HL-60 (cell line): Measurements from ENCODE around the gene PRDX2.

Experiments
- GABPA ChIP-seq: IDR thresholded peaks from 2 replicates; pipeline ENCODE4 v1.6.1; 2012; ENCODE audit warnings: low read depth
- POLR2AphosphoS5 ChIP-seq: IDR thresholded peaks from 2 replicates; pipeline ENCODE4 v1.6.1; 2012; ENCODE audit warnings: low read depth
- REST ChIP-seq: IDR thresholded peaks from 2 replicates; pipeline ENCODE4 v1.6.1; 2012; ENCODE audit warnings: low read depth; ENCODE audit not compliant: insufficient replicate concordance
- TF ChIP-seq, protein P1 (sequence below): IDR thresholded peaks from one replicate; pipeline ENCODE4 v1.5.1; 2011; ENCODE audit warnings: low read length, control low read depth, inconsistent platforms; ENCODE audit not compliant: insufficient read depth

GRCh38 chr19:12797141-12797587 lies 4.4 kb downstream of the PRDX2 start:
- TF ChIP-seq, protein P1, sequence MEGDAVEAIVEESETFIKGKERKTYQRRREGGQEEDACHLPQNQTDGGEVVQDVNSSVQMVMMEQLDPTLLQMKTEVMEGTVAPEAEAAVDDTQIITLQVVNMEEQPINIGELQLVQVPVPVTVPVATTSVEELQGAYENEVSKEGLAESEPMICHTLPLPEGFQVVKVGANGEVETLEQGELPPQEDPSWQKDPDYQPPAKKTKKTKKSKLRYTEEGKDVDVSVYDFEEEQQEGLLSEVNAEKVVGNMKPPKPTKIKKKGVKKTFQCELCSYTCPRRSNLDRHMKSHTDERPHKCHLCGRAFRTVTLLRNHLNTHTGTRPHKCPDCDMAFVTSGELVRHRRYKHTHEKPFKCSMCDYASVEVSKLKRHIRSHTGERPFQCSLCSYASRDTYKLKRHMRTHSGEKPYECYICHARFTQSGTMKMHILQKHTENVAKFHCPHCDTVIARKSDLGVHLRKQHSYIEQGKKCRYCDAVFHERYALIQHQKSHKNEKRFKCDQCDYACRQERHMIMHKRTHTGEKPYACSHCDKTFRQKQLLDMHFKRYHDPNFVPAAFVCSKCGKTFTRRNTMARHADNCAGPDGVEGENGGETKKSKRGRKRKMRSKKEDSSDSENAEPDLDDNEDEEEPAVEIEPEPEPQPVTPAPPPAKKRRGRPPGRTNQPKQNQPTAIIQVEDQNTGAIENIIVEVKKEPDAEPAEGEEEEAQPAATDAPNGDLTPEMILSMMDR: no peak
- TF ChIP-seq REST (no peak), GABPA (no peak), POLR2AphosphoS5 (no peak)
